Trophoblast cell (in vitro differentiated cells and primary cell): ENCODE data around the gene SMIM21.

Experiments used
- DNase-seq, 2 donors: peaks; one replicate each; pipeline ENCODE4 v3.0.0-alpha.2; 2016
- H2AFZ ChIP-seq: 2 replicates; pipeline ENCODE4 v1.6.1; 2013; ENCODE audit warnings: low read length, moderate library complexity, mild to moderate bottlenecking; ENCODE audit not compliant: insufficient read depth, poor library complexity
- H2AK5ac ChIP-seq: 2 replicates; pipeline ENCODE4 v1.6.1; 2013; ENCODE audit warnings: mild to moderate bottlenecking, low read length
- H2BK120ac ChIP-seq: 2 replicates; pipeline ENCODE4 v1.6.1; 2013; ENCODE audit warnings: low read length, mild to moderate bottlenecking, moderate library complexity; ENCODE audit not compliant: insufficient read depth, poor library complexity
- H2BK12ac ChIP-seq: 2 replicates; pipeline ENCODE4 v1.6.1; 2013; ENCODE audit warnings: mild to moderate bottlenecking, low read length, moderate library complexity
- H2BK5ac ChIP-seq: 2 replicates; pipeline ENCODE4 v1.6.1; 2013; ENCODE audit warnings: low read length, low read depth, moderate library complexity, mild to moderate bottlenecking; ENCODE audit not compliant: poor library complexity
- H3K14ac ChIP-seq: 2 replicates; pipeline ENCODE4 v1.6.1; 2013; ENCODE audit warnings: mild to moderate bottlenecking, low read length
- H3K18ac ChIP-seq: 2 replicates; pipeline ENCODE4 v1.6.1; 2013; ENCODE audit warnings: mild to moderate bottlenecking, low read length
- H3K23ac ChIP-seq: 2 replicates; pipeline ENCODE4 v1.6.1; 2013; ENCODE audit warnings: low read length
- H3K27ac ChIP-seq: 2 replicates; pipeline ENCODE4 v1.5.1; 2013; ENCODE audit warnings: low read depth, mild to moderate bottlenecking, inconsistent platforms, low read length, moderate library complexity
- H3K27me3 ChIP-seq: 2 replicates; pipeline ENCODE4 v1.6.1; 2013; ENCODE audit warnings: inconsistent platforms, mild to moderate bottlenecking, low read length, moderate library complexity; ENCODE audit not compliant: insufficient read depth
- H3K36me3 ChIP-seq, 2 experiments: 1 replicate in 1 of 2; 2 replicates in 1 of 2; pipeline ENCODE4 v1.6.1; 2013; ENCODE audit warnings: low read length in 2 of 2, mild to moderate bottlenecking in 2 of 2, moderate library complexity in 1 of 2; ENCODE audit not compliant: insufficient read depth in 2 of 2, control insufficient read depth in 1 of 2
- H3K4ac ChIP-seq: 2 replicates; pipeline ENCODE4 v1.6.1; 2013; ENCODE audit warnings: low read depth, mild to moderate bottlenecking, low read length, moderate library complexity
- H3K4me1 ChIP-seq, 2 experiments: 1 replicate in 1 of 2; 2 replicates in 1 of 2; pipeline ENCODE4 v1.6.1; 2013; ENCODE audit warnings: low read length in 2 of 2, mild to moderate bottlenecking in 2 of 2, moderate library complexity in 1 of 2; ENCODE audit not compliant: insufficient read depth in 2 of 2, control insufficient read depth in 1 of 2
- H3K4me2 ChIP-seq: 2 replicates; pipeline ENCODE4 v1.6.1; 2013; ENCODE audit warnings: inconsistent platforms, mild to moderate bottlenecking, low read length, moderate library complexity
- H3K4me3 ChIP-seq: 2 replicates; pipeline ENCODE4 v1.5.1; 2013; ENCODE audit warnings: mild to moderate bottlenecking, low read depth, low read length, inconsistent platforms
- H3K79me1 ChIP-seq: one replicate; pipeline ENCODE4 v1.6.1; 2013; ENCODE audit warnings: low read length
- H3K79me2 ChIP-seq: 2 replicates; pipeline ENCODE4 v1.6.1; 2013; ENCODE audit warnings: low read length, mild to moderate bottlenecking; ENCODE audit not compliant: control insufficient read depth, insufficient read depth, poor library complexity
- H3K9ac ChIP-seq: 2 replicates; pipeline ENCODE4 v1.6.1; 2013; ENCODE audit warnings: mild to moderate bottlenecking, low read length
- H3K9me3 ChIP-seq: 2 replicates; pipeline ENCODE4 v1.6.1; 2013; ENCODE audit warnings: low read depth, mild to moderate bottlenecking, control low read depth, inconsistent platforms, low read length; ENCODE audit not compliant: insufficient read depth
- H4K12ac ChIP-seq: 2 replicates; pipeline ENCODE4 v1.6.1; 2013; ENCODE audit warnings: low read depth, mild to moderate bottlenecking, low read length, moderate library complexity
- H4K8ac ChIP-seq: 2 replicates; pipeline ENCODE4 v1.6.1; 2013; ENCODE audit warnings: low read depth, mild to moderate bottlenecking, low read length, moderate library complexity
- H4K91ac ChIP-seq: one replicate; pipeline ENCODE4 v1.6.1; 2013; ENCODE audit warnings: low read depth, mild to moderate bottlenecking, low read length, moderate library complexity
- whole genome bisulfite sequencing: extraction: QIAGEN DNeasy Blood & Tissue Kit; methylation state at CpG from one replicate; pipeline ENCODE4 v1.1.7; 2013; ENCODE audit warnings: missing lambda C conversion rate; ENCODE audit not compliant: insufficient read length, insufficient coverage; ENCODE audit errors: extremely low coverage; 5-methylcytosine and 5-hydroxymethylcytosine counted together

SMIM21 gene

GRCh38 chr18:75429975-75430374, 2.5 kb upstream of the SMIM21 start:
- no peak overlapping the region for H3K18ac ChIP-seq
- H4K8ac ChIP-seq = no peak overlapping the region
- DNase-seq = no peak
- no CpG with 5 or more reads among the region's 9 CpGs for WGBS
- no peaks in the 10 kb centered on the region for H3K36me3 ChIP-seq
- no peak overlapping the region for H2BK120ac ChIP-seq
- H2BK5ac ChIP-seq = no peak overlapping the region
- H3K4me3 ChIP-seq = no peak overlapping the region
- no peaks in the 10 kb centered on the region for H3K79me2 ChIP-seq
- no peak overlapping the region for H4K12ac ChIP-seq
- no peaks in the 10 kb centered on the region for H3K9me3 ChIP-seq
- H3K23ac ChIP-seq = no peak overlapping the region
- H3K4me2 ChIP-seq = no peak overlapping the region
- no peak overlapping the region for H3K4ac ChIP-seq
- H2AFZ ChIP-seq = no peak overlapping the region
- no peak overlapping the region for H2BK12ac ChIP-seq
- no peak overlapping the region for H3K9ac ChIP-seq
- H3K79me1 ChIP-seq = no peaks in the 10 kb centered on the region
- H4K91ac ChIP-seq = no peak overlapping the region
- no peak overlapping the region for H3K27ac ChIP-seq
- H2AK5ac ChIP-seq = no peak overlapping the region
- no peak overlapping the region for H3K14ac ChIP-seq
- no peaks in the 10 kb centered on the region for H3K27me3 ChIP-seq
- no peaks in the 10 kb centered on the region for H3K4me1 ChIP-seq

- Histone ChIP-seq H3K14ac (no peak overlapping the region), H3K27ac (no peak overlapping the region), H3K27me3 (no peaks in the 10 kb centered on the region), H2BK120ac (no peak overlapping the region), H3K18ac (no peak overlapping the region), H3K4ac (no peak overlapping the region), H2AFZ (no peak overlapping the region), H2AK5ac (no peak overlapping the region), H4K8ac (no peak overlapping the region), H3K4me1 (no peaks in the 10 kb centered on the region), H2BK5ac (no peak overlapping the region), H3K23ac (no peak overlapping the region), H4K91ac (no peak overlapping the region), H2BK12ac (no peak overlapping the region), H3K4me3 (no peak overlapping the region), H3K4me2 (no peak overlapping the region), H3K36me3 (no peaks in the 10 kb centered on the region), H3K9ac (no peak overlapping the region), H4K12ac (no peak overlapping the region), H3K79me1 (no peaks in the 10 kb centered on the region), H3K9me3 (no peaks in the 10 kb centered on the region), H3K79me2 (no peaks in the 10 kb centered on the region)
- WGBS = no CpG with 5 or more reads among the region's 4 CpGs
- DNase-seq = no peak
Measured at GRCh38 chr18:75428490-75428889, 987 bp upstream of the SMIM21 start.

GRCh38 chr18:75422341-75422910, 5.1 kb downstream of the SMIM21 start:
- no peak overlapping the region for H3K23ac ChIP-seq
- no peak overlapping the region for H3K4ac ChIP-seq
- H3K14ac ChIP-seq = no peak overlapping the region
- no peak overlapping the region for H2BK12ac ChIP-seq
- H4K91ac ChIP-seq = no peak overlapping the region
- H3K4me2 ChIP-seq = no peak overlapping the region
- no peaks in the 10 kb centered on the region for H3K79me1 ChIP-seq
- no peak overlapping the region for H2AK5ac ChIP-seq
- H3K18ac ChIP-seq = no peak overlapping the region
- H2BK120ac ChIP-seq = no peak overlapping the region
- H3K9me3 ChIP-seq = peaks cover 2% of the 10 kb centered on the region
- DNase-seq = no peak
- no peaks in the 10 kb centered on the region for H3K79me2 ChIP-seq
- H4K8ac ChIP-seq = no peak overlapping the region
- no peaks in the 10 kb centered on the region for H3K36me3 ChIP-seq
- H2AFZ ChIP-seq = no peak overlapping the region
- WGBS = no CpG with 5 or more reads among the region's 1 CpG
- no peak overlapping the region for H3K27ac ChIP-seq
- H3K27me3 ChIP-seq = no peaks in the 10 kb centered on the region
- H3K4me3 ChIP-seq = no peak overlapping the region
- H4K12ac ChIP-seq = no peak overlapping the region
- no peak overlapping the region for H2BK5ac ChIP-seq
- no peak overlapping the region for H3K9ac ChIP-seq
- no peaks in the 10 kb centered on the region for H3K4me1 ChIP-seq

GRCh38 chr18:75421656-75422055, 5.8 kb downstream of the SMIM21 start:
- no peak overlapping the region for H4K8ac ChIP-seq
- no peak overlapping the region for H3K4ac ChIP-seq
- H3K27ac ChIP-seq = no peak overlapping the region
- no peak overlapping the region for H4K12ac ChIP-seq
- DNase-seq = no peak
- no peak overlapping the region for H3K9ac ChIP-seq
- H3K36me3 ChIP-seq = no peaks in the 10 kb centered on the region
- no peak overlapping the region for H3K4me2 ChIP-seq
- H3K9me3 ChIP-seq = peaks cover 2% of the 10 kb centered on the region
- H2BK12ac ChIP-seq = no peak overlapping the region
- H2BK5ac ChIP-seq = no peak overlapping the region
- no peaks in the 10 kb centered on the region for H3K27me3 ChIP-seq
- no peak overlapping the region for H3K23ac ChIP-seq
- no peak overlapping the region for H2AK5ac ChIP-seq
- no peaks in the 10 kb centered on the region for H3K79me2 ChIP-seq
- H3K4me1 ChIP-seq = no peaks in the 10 kb centered on the region
- WGBS = no CpG with 5 or more reads among the region's 3 CpGs
- no peak overlapping the region for H4K91ac ChIP-seq
- H3K4me3 ChIP-seq = no peak overlapping the region
- H2AFZ ChIP-seq = no peak overlapping the region
- H3K14ac ChIP-seq = no peak overlapping the region
- H2BK120ac ChIP-seq = no peak overlapping the region
- no peak overlapping the region for H3K18ac ChIP-seq
- no peaks in the 10 kb centered on the region for H3K79me1 ChIP-seq
